H9 (cell line): ENCODE measurements around the gene KMT2C. TPM values are rescaled to one million over a fixed set of nuclear protein-coding genes. Genes with fewer than 3 reads are reported as not detected.
"Not testable (repeated sequence)": the region's sequence is repeated elsewhere in the genome, so short reads cannot be mapped to it uniquely, and the experiment has no call there.

ENCODE experiments used
- DNase-seq: peaks from one replicate; pipeline ENCODE4 v3.0.0-alpha.2; 2017
- H2AFZ ChIP-seq: one replicate; pipeline ENCODE4 v1.6.1; 2013; ENCODE audit warnings: mild to moderate bottlenecking, low read length, control low read depth, moderate library complexity
- H2AK5ac ChIP-seq: 2 replicates; pipeline ENCODE4 v1.6.1; 2013; ENCODE audit warnings: low read length, control low read depth, mixed read lengths; ENCODE audit not compliant: insufficient read length
- H2BK120ac ChIP-seq: one replicate; pipeline ENCODE4 v1.6.1; 2013; ENCODE audit warnings: low read depth, mild to moderate bottlenecking, low read length, control low read depth, inconsistent platforms; ENCODE audit not compliant: poor library complexity, severe bottlenecking
- H2BK12ac ChIP-seq: 2 replicates; pipeline ENCODE4 v1.6.1; 2013; ENCODE audit warnings: low read length, control low read depth, mixed read lengths, low read depth; ENCODE audit not compliant: insufficient read length
- H2BK15ac ChIP-seq: 2 replicates; pipeline ENCODE4 v1.6.1; 2013; ENCODE audit warnings: low read depth, low read length, control low read depth
- H2BK20ac ChIP-seq: one replicate; pipeline ENCODE4 v1.6.1; 2013; ENCODE audit warnings: low read depth, mild to moderate bottlenecking, low read length, control low read depth, inconsistent platforms; ENCODE audit not compliant: poor library complexity, severe bottlenecking
- H2BK5ac ChIP-seq: 2 replicates; pipeline ENCODE4 v1.6.1; 2013; ENCODE audit warnings: low read length, control low read depth, mixed read lengths; ENCODE audit not compliant: insufficient read length
- H3K14ac ChIP-seq: 2 replicates; pipeline ENCODE4 v1.6.1; 2013; ENCODE audit warnings: low read length, control low read depth; ENCODE audit not compliant: insufficient read depth
- H3K18ac ChIP-seq: 2 replicates; pipeline ENCODE4 v1.6.1; 2013; ENCODE audit warnings: low read depth, mild to moderate bottlenecking, mixed read lengths, low read length, control low read depth; ENCODE audit not compliant: insufficient read length
- H3K23ac ChIP-seq: 2 replicates; pipeline ENCODE4 v1.6.1; 2013; ENCODE audit warnings: low read length, control low read depth, mixed read lengths, low read depth; ENCODE audit not compliant: insufficient read length
- H3K23me2 ChIP-seq: 2 replicates; pipeline ENCODE4 v1.6.1; 2013; ENCODE audit warnings: low read depth, mild to moderate bottlenecking, mixed read lengths, low read length, control low read depth; ENCODE audit not compliant: insufficient read length, poor library complexity, severe bottlenecking
- H3K27ac ChIP-seq: 2 replicates; pipeline ENCODE4 v1.5.1; 2013; ENCODE audit warnings: low read length, control low read depth, mixed read lengths, low read depth; ENCODE audit not compliant: insufficient read length
- H3K27me3 ChIP-seq: 2 replicates; pipeline ENCODE4 v1.6.1; 2013; ENCODE audit warnings: low read length, control low read depth, inconsistent platforms; ENCODE audit not compliant: insufficient read depth
- H3K4ac ChIP-seq: 2 replicates; pipeline ENCODE4 v1.6.1; 2013; ENCODE audit warnings: low read depth, mild to moderate bottlenecking, control low read depth, inconsistent platforms, low read length, moderate library complexity
- H3K4me1 ChIP-seq: 2 replicates; pipeline ENCODE4 v1.6.1; 2013; ENCODE audit warnings: low read length, control low read depth, inconsistent platforms; ENCODE audit not compliant: insufficient read depth
- H3K4me2 ChIP-seq: 2 replicates; pipeline ENCODE4 v1.6.1; 2013; ENCODE audit warnings: low read length, control low read depth, mixed read lengths; ENCODE audit not compliant: insufficient read length, insufficient read depth
- H3K56ac ChIP-seq: 2 replicates; pipeline ENCODE4 v1.6.1; 2013; ENCODE audit warnings: low read depth, mild to moderate bottlenecking, mixed read lengths, low read length, control low read depth; ENCODE audit not compliant: insufficient read length
- H3K79me1 ChIP-seq: 2 replicates; pipeline ENCODE4 v1.6.1; 2013; ENCODE audit warnings: low read depth, mild to moderate bottlenecking, moderate library complexity, low read length, control low read depth, inconsistent platforms; ENCODE audit not compliant: insufficient read depth, poor library complexity, severe bottlenecking
- H3K79me2 ChIP-seq: 2 replicates; pipeline ENCODE4 v1.6.1; 2013; ENCODE audit warnings: low read length, control low read depth, inconsistent platforms; ENCODE audit not compliant: insufficient read depth
- H3K9ac ChIP-seq: 2 replicates; pipeline ENCODE4 v1.6.1; 2013; ENCODE audit warnings: low read length, control low read depth, mixed read lengths; ENCODE audit not compliant: insufficient read length; ENCODE audit errors: extremely low read depth
- H3K9me3 ChIP-seq: one replicate; pipeline ENCODE4 v1.6.1; 2013; ENCODE audit warnings: low read depth, low read length, inconsistent platforms; ENCODE audit not compliant: control insufficient read depth
- H3T11ph ChIP-seq: one replicate; pipeline ENCODE4 v1.6.1; 2013; ENCODE audit warnings: mild to moderate bottlenecking, low read length, control low read depth, inconsistent platforms
- H4K20me1 ChIP-seq: one replicate; pipeline ENCODE4 v1.6.1; 2013; ENCODE audit not compliant: control insufficient read depth, insufficient read length, insufficient read depth
- H4K5ac ChIP-seq: 2 replicates; pipeline ENCODE4 v1.6.1; 2013; ENCODE audit warnings: low read depth, mild to moderate bottlenecking, mixed read lengths, low read length, control low read depth; ENCODE audit not compliant: insufficient read length
- H4K8ac ChIP-seq: replicated peaks from 2 replicates; pipeline ENCODE4 v1.6.1; 2013; ENCODE audit warnings: low read length, control low read depth, mixed read lengths, low read depth; ENCODE audit not compliant: insufficient read length
- H4K91ac ChIP-seq: 2 replicates; pipeline ENCODE4 v1.6.1; 2013; ENCODE audit warnings: low read depth, mild to moderate bottlenecking, moderate library complexity, mixed read lengths, low read length, control low read depth; ENCODE audit not compliant: insufficient read length
- H3K27ac Mint-ChIP-seq, 3 experiments: 2 replicates in 2 of 3; 3 replicates in 1 of 3; pipeline ENCODE4 v1.8.0; 2020 to 2021; ENCODE audit warnings: mixed read lengths in 3 of 3, mild to moderate bottlenecking in 1 of 3, moderate library complexity in 1 of 3
- H3K27me3 Mint-ChIP-seq: 2 replicates; pipeline ENCODE4 v1.8.0; 2021; ENCODE audit warnings: low read depth, mild to moderate bottlenecking, moderate library complexity, mixed read lengths
- H3K36me3 Mint-ChIP-seq, 3 experiments: 2 replicates in 2 of 3; 3 replicates in 1 of 3; pipeline ENCODE4 v1.8.0; 2020 to 2021; ENCODE audit warnings: low read depth in 3 of 3, mixed read lengths in 3 of 3; ENCODE audit not compliant: insufficient read depth in 1 of 3
- H3K4me1 Mint-ChIP-seq, 2 experiments: 2 replicates each; pipeline ENCODE4 v1.8.0; 2020; ENCODE audit warnings: mixed read lengths in 2 of 2
- H3K4me3 Mint-ChIP-seq, 2 experiments: 2 replicates in 1 of 2; 3 replicates in 1 of 2; pipeline ENCODE4 v1.8.0; 2020 to 2021; ENCODE audit warnings: mild to moderate bottlenecking in 2 of 2, mixed read lengths in 2 of 2, moderate library complexity in 1 of 2
- H3K9me3 Mint-ChIP-seq, 2 experiments: 2 replicates in 1 of 2; 3 replicates in 1 of 2; pipeline ENCODE4 v1.8.0; 2020; ENCODE audit warnings: mild to moderate bottlenecking in 2 of 2, mixed read lengths in 2 of 2, moderate library complexity in 1 of 2
- WGBS: extraction: QIAGEN DNeasy Blood & Tissue Kit; methylation state at CpG from one replicate; pipeline ENCODE4 v1.1.7; 2013; ENCODE audit warnings: missing lambda C conversion rate, low lambda C conversion rate, mixed read lengths; ENCODE audit not compliant: insufficient read length; ENCODE audit errors: extremely low coverage; 5-methylcytosine and 5-hydroxymethylcytosine counted together
- total RNA-seq: library from RNA; stranded (reverse); gene quantifications from 2 replicates; pipeline ENCODE4 v1.2.1, GENCODE V29; 2021
- TF ChIP-seq, protein P1 (sequence below): fragments of 200-600 bp; sonication (generic); conservative IDR thresholded peaks from 3 replicates; pipeline ENCODE4 v1.8.0; 2021; ENCODE audit warnings: antibody characterized with exemption, mild to moderate bottlenecking

Gene KMT2C
- total RNA-seq, 1 experiment from 2014 or later = 32.2 TPM

DNA sequence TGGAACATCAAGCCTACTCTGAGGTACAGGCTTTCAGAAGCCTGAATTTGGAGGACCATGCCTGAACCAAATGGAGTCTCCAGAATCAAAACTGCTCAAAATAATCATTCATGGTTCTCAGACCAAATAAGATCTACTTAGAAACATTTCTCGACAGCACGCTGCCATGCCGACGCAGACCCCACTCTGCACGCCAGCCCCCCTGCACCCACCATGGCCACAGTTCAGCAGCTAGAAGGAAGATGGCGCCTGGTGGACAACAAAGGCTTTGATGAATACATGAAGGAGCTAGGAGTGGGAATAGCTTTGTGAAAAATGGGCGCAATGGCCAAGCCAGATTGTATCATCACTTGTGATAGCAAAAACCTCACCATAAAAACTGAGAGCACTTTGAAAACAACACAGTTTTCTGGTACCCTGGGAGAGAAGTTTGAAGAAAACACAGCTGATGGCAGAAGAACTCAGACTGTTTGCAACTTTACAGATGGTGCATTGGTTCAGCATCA lies 6.6 kb upstream of the KMT2C start:
- WGBS = no CpG with 5 or more reads among the region's 7 CpGs
- TF ChIP-seq, protein P1, sequence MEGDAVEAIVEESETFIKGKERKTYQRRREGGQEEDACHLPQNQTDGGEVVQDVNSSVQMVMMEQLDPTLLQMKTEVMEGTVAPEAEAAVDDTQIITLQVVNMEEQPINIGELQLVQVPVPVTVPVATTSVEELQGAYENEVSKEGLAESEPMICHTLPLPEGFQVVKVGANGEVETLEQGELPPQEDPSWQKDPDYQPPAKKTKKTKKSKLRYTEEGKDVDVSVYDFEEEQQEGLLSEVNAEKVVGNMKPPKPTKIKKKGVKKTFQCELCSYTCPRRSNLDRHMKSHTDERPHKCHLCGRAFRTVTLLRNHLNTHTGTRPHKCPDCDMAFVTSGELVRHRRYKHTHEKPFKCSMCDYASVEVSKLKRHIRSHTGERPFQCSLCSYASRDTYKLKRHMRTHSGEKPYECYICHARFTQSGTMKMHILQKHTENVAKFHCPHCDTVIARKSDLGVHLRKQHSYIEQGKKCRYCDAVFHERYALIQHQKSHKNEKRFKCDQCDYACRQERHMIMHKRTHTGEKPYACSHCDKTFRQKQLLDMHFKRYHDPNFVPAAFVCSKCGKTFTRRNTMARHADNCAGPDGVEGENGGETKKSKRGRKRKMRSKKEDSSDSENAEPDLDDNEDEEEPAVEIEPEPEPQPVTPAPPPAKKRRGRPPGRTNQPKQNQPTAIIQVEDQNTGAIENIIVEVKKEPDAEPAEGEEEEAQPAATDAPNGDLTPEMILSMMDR = no peak

DNA sequence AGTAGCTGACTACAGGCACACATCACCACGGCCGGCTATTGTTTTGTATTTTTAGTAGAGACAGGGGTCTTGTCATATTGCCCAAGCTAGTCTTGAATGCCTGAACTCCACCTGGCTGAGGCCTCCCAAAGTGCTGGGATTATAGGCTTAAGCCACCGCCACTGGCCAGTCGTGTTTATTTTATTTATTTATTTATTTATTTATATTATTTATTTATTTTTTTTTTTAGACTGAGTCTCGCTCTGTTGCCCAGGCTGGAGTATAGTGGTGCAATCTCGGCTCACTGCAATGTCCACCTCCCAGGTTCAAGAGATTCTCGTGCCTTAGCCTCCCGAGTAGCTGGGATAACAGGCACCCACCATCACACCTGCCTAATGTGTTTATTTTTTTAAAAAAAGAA lies 6.0 kb upstream of the KMT2C start:
- not testable (repeated sequence) for H3K4me3 Mint-ChIP-seq, H4K91ac ChIP-seq

More for the DNA sequence above, 6.6 kb upstream of the KMT2C start:
- no peaks in the 10 kb centered on the region for H3K9me3 ChIP-seq
- Mint-ChIP-seq H3K27me3 (peaks cover 9% of the 10 kb centered on the region), H3K4me1 (peaks cover 4 to 5% of the 10 kb centered on the region in 2 experiments; a peak in 3 of 4 replicates), H3K4me3 (no peak overlapping the region), H3K36me3 (no peaks in the 10 kb centered on the region), H3K27ac (no peak overlapping the region), H3K9me3 (no peaks in the 10 kb centered on the region)
- H4K5ac ChIP-seq = no peak overlapping the region
- no peak overlapping the region for H4K8ac ChIP-seq
- no peak overlapping the region for H3K23ac ChIP-seq
- H3K27ac ChIP-seq = no peak overlapping the region
- H3K18ac ChIP-seq = no peak overlapping the region
- H2BK5ac ChIP-seq = no peak overlapping the region
- H3K56ac ChIP-seq = no peak overlapping the region
- no peak overlapping the region for H2BK20ac ChIP-seq
- H3K79me2 ChIP-seq = no peaks in the 10 kb centered on the region
- H3K4me2 ChIP-seq = no peak overlapping the region
- no peaks in the 10 kb centered on the region for H3K27me3 ChIP-seq
- H2AK5ac ChIP-seq = no peak overlapping the region
- no peaks in the 10 kb centered on the region for H3K4me1 ChIP-seq
- no peak overlapping the region for H3K9ac ChIP-seq
- no peak overlapping the region for H2BK120ac ChIP-seq
- no peaks in the 10 kb centered on the region for H3K79me1 ChIP-seq
- no peak overlapping the region for H3T11ph ChIP-seq
- no peak overlapping the region for H3K14ac ChIP-seq
- no peak overlapping the region for H2BK12ac ChIP-seq
- H4K20me1 ChIP-seq = no peaks in the 10 kb centered on the region
- H3K4ac ChIP-seq = no peak overlapping the region
- H2AFZ ChIP-seq = no peak overlapping the region
- no peaks in the 10 kb centered on the region for H3K23me2 ChIP-seq
- no peak overlapping the region for H4K91ac ChIP-seq
- DNase-seq = no peak
- no peak overlapping the region for H2BK15ac ChIP-seq

More for the DNA sequence above, 6.0 kb upstream of the KMT2C start:
- H3K36me3 Mint-ChIP-seq, H3K79me2 ChIP-seq, H3K27ac ChIP-seq, H3T11ph ChIP-seq, H3K23me2 ChIP-seq, H3K14ac ChIP-seq, H2BK20ac ChIP-seq, H3K56ac ChIP-seq, H3K18ac ChIP-seq, H4K5ac ChIP-seq, H2BK12ac ChIP-seq, H4K20me1 ChIP-seq, H3K9me3 ChIP-seq, H3K4ac ChIP-seq, H3K9ac ChIP-seq, H2BK5ac ChIP-seq, H4K8ac ChIP-seq, H2AK5ac ChIP-seq, H2BK15ac ChIP-seq, DNase-seq, H3K27me3 ChIP-seq, H3K9me3 Mint-ChIP-seq, H3K79me1 ChIP-seq, H3K4me1 ChIP-seq, H3K27ac Mint-ChIP-seq, H3K4me2 ChIP-seq, H2AFZ ChIP-seq, H3K23ac ChIP-seq, H2BK120ac ChIP-seq: not testable (repeated sequence)
- Mint-ChIP-seq H3K27me3 (peaks cover 13% of the 10 kb centered on the region), H3K4me1 (peaks cover 10 to 11% of the 10 kb centered on the region in 2 experiments; a peak in 3 of 4 replicates)
- no CpG with 5 or more reads among the region's 8 CpGs for WGBS
